Stimulated activated CD8-positive, alpha-beta memory T cell treated with anti-CD3 and anti-CD28 coated beads, Interleukin-4, amount 100 ng/mL, for 1 hour (primary cell): ENCODE results near the gene ZNF618.

Experiments used
- DNase-seq, 2 donors: peaks; one replicate each; pipeline ENCODE4 v3.0.0-alpha.2; 2020; ENCODE audit warnings: low read depth in 2 of 2, low spot score in 1 of 2

ZNF618 gene

DNA sequence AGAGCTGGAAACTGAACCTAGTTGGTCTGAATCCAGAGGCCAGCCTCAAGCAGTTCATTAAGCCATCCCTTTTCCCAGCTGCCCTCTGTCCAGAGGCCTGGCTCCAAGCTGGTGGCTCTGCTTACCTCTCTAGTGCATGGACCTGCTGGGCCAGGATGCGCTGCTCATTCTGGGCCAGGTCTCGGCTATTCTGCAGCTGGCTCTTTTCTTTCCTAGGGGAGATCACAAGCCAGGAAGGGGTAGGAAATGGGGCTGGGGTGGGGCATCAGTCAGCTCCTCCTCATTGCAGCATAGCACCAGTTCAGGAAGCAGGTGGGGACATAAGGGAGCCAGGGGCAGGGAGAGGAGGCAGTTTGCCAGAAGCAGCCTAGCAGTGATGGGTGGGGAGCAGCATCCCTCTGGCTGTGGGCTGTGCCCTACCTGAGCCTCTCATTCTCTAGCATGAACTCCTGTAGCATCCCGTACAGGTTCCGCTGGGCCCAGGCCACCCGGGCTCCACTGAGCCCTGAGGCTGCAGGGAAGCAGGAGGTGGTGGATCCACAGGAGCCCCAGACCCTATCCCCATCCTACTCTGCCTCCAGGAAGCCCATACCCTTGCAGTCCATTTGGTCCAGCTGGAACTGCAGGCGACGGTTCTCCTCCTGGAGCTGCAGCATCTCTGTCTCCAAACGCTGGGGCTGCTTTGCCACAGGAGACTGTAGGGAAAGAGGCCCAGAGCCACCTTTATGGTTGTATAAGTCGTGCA is 217.8 kb downstream of the ZNF618 start:
- no peak for DNase-seq

DNA sequence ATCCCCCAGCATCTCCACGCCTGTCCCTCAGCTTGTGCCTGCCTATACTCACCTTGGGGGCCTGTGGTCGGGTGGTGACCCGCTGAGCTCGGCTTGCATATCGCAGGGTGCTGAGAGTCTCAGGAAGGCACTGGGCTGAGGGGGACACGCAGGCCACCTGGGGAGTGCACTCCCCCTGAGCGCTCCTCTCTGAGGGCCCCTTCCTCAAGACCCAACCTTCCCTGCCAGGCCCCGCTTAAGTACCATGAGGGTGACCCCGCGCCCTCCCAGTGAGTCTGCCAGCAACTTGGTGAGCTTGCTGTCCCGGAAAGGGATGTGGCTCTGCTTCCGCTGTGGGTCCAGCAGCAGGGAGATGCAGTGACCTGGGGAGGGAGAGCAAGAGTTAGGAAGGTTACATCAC is 218.9 kb downstream of the ZNF618 start:
- DNase-seq, result no peak

DNA sequence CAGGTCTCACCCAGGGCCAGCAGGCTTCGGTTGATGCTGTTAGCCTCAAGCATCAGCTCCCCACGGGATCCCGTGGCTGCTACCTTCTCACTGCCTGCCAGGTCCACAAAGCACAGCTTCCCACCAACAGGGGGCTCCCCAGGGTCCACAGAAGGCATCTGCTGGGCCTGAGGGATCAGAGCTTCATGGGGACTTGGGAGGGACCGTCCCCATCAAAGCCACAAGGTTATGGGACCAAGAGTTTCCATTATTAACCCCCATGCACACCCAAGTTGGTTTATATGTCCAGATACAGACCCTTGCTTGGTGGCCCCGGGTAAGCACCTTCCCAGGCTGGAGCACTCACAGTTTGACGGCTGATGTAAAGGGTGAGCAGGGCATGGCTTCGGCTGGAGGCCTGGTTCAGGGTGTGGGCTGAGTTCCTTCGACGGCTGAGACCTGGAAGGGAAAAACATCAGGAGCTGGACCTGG is 220.0 kb downstream of the ZNF618 start:
- DNase-seq, result no peak

DNA sequence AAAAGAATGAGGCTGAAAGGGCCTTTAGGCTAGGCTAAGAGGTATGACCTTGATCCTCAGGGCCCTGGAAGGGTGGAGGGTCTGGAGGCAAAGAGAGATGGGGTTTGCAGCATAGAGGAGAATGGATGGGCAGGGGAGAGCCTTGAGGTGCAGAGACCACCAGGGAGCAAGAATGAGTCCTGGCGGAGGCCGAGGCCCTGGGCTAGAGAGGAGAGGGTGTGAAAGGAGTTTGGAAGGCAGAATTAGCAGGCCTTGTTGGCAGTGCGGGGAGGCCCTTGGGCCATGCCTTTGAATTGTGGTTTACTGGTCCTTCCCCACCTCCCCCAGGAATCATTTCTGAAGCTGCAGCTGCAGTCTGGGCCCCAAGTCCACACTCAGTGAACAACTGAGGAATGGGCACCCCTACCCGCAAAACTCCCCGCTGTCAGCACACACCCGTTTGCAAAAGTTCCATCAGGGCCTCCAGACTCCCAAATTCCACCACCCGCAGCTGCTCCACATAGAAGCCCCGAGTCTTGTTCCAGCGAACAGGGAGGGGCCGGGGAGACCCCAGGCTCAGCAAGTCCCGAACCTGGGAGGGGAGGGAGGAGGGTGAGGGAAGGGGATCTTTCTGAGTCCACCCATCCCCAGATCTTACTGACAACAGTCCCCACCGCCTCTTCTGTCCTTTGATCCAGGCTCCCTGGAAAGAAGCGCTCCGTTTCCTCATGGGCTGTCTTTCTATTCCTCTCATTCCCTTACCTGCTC is 220.9 kb downstream of the ZNF618 start:
- no peak for DNase-seq

DNA sequence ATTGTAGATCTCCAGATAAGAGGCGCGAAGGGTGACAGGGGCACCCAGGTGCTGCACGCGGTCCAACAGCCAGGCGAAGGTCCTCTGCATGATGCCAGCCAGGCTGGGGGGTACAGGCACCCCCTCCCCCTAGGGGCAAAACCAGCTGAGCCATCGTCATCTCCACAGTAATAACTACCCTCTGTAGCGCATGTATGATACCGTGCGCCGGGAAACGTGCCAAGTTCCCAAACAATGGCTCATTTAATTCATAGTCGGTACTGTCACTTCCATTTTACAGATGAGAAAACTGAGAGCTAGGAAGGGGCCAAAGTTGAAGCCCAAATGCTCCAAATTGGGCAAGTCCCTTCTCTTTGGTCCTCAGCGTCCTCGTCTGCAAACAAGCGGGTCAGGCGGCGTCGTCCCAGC is 221.5 kb downstream of the ZNF618 start:
- no peak for DNase-seq

DNA sequence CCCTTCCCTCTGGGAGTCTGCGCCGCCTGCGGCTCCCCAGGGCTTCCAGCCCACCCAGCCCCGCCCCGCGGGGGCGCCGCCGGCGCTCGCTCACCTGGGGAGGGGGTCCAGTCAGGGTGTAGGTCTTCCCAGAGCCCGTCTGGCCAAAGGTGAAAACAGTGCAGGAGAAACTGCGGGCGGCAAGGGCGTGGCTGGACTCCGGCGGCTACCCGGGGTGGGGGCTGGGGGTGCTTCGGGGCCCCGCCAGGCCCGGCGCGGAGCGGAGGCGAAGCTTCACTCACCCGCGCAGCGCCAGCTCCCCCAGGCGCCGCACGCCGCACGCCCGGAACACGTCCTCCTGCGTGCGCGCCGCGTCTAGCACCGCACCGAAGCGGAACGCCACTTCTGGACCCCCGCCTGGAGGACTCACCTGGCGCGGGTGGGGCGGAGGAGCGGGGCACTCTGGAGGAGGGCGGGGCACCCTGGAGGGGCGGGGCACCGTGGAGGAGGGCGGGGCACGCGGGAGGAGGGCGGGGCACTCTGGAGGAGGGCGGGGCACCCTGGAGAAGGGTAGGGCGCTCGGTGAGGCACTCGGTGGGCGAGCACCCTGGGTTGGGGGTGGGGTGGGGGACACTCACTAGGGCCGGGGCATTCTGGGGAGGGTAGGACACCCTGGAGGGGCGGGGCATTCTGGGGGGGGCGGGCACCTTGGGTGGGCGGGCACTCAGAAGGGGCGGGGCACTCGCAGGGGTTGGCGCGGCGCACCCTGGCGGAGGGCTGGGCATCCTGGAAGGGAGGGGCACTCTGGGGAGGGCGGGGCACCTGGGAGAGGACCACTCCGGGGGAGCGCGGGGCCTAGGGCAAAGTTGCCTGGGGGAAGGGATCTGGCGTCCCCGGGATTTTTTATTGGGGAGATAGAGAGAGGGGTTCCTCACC is 222.2 kb downstream of the ZNF618 start:
- DNase-seq, result no peak

DNA sequence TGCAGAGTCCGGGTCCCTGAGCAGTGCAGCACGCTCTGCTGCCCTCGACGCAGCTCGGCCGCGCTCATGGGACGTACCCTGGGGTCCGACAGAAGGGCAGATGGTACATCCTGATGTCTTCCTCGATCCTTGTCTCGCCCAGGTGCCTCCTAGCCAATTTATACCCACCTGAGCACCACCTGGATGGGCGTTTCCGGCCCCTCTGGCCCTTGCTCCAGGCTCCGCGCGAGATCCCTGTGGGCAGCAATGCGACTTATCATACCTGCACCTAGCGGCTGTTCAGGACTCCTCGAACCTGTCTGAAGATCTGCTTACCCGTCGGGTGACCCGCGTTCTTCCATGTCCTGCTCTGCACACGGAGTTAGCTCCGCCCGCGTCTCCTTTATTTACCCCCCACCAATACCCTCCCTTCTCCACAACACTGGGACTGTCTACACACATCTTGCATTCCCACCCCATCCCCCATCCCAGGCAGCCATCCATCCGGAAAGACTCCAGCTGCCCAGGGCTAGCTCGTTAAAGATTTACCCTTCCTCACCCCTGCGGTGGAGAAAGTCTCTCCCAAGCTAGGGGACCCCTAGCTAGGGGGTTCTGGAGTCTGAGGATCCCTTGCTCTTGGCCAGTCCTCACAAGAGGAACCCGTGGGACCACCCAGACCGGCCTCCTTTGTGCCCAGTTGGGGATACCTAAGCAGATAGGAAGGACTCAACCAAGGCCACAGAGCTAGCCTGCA is 223.0 kb downstream of the ZNF618 start, which contains the start of gene KIF12:
TSS of gene KIF12 (minus strand) at position 357 of the 733 bp plus-strand sequence. CDS start at position 341, 16 bp downstream.
- no peak for DNase-seq

DNA sequence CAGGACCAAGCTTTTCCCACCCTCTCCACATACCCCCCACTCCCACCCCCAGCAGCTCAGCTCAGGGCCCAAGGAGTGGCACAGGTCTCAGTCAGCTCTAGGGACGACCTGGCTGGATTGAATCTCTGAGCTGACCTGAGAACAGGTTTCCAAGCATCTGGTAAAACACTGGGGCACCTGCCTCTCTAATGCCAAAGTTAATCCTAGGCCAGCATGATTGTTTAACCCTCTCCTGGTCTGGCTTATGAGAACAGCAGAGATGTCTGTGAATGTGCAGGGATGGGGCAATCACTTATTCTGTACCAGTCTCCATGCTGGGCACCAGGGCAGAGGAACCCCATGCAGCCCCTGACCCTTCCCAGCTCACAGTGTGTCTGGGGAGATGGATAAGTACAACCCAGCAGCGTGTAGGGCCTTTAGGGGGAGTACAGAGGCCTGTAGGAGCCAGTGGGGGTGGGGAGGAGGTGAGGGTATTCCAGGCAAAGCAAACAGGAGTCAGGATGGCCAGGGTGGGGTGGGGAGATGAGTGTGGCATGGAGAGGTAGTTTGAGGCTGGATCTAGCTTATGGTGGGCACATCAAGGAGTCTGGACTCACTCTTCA is 223.7 kb downstream of the ZNF618 start:
- DNase-seq, result no peak

DNA sequence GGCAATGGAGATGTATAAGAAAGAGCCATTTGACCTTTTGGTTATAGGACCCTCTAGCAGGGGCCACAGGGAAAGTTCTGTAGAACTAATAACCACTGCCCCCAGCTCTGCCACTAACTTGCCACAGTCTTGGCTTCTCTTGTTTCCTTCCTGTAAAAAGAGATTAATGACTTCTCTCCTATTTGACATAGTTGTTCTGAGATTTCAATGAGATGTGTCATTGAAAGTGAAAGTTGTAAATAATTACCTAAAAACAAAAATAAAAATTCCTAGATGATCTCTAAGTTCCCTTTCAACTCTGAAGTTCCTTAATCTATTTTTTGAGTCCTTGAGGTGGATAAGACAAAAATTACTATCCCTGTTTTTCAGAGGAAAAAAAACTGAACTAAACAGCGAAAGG is 224.4 kb downstream of the ZNF618 start:
- DNase-seq, result no peak

DNA sequence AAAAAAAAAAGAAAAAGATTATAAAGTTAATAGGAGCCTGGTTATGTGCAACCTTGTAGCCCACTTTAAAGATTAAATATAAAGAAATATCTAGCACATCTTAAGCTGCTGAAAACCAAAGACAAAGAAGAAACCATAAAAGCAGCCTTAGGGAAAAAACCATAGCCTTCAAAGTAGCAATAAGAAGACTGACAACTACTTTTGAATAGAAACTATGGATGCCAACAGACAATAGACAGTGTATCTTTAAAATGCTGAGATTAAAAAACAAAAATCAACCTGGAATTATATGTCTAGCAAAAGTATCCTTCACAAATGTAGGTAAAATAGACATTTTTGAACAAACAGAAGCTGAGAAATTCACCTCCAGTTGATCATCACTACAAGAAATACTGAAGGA is 226.4 kb downstream of the ZNF618 start:
- DNase-seq, result no peak

DNA sequence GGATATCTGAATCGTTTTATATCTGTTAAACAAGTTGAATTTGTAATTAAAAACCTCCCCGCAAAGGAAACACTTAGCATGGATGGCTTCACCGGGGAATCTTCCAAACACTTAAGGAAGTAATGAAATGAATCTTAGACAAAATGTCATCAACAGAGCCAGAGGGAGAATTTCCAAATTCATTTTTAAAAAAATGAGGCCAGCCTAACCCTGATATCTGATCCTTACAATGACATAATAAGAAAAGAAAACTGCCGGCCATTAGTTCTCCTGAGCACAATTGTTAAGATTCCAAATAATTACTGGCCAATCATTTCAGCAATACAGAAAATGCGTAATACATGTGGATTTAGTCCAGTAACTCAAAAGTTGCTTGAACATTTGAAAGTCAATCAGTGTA is 229.1 kb downstream of the ZNF618 start:
- DNase-seq, result no peak
